Smooth muscle cell (in vitro differentiated cells): ENCODE results near the gene STARD3NL. TPM values are rescaled to one million over a fixed set of nuclear protein-coding genes. Genes with fewer than 3 reads are reported as not detected.

ENCODE experiments used
- DNase-seq: peaks from one replicate; lab custom pipeline; 2025; ENCODE audit not compliant: unreplicated experiment; lab: John Stamatoyannopoulos, UW
- H2AFZ ChIP-seq: fragments of 200-600 bp; sonication (generic); 2 replicates; pipeline ENCODE4 v1.6.0; 2016; ENCODE audit warnings: antibody characterized with exemption, low read depth, mild to moderate bottlenecking
- H3F3A ChIP-seq: fragments of 200-600 bp; sonication (generic); 2 replicates; pipeline ENCODE4 v1.6.0; 2017; ENCODE audit warnings: antibody characterized with exemption, low read depth
- H3K27ac ChIP-seq: fragments of 200-600 bp; sonication (generic); 2 replicates; pipeline ENCODE4 v1.5.1; 2016; ENCODE audit warnings: low read depth, mild to moderate bottlenecking
- H3K27me3 ChIP-seq: fragments of 200-600 bp; sonication (generic); 2 replicates; pipeline ENCODE4 v1.6.1; 2016; ENCODE audit warnings: low read depth, mild to moderate bottlenecking
- H3K36me3 ChIP-seq: fragments of 200-600 bp; sonication (generic); 2 replicates; pipeline ENCODE4 v1.5.1; 2016; ENCODE audit warnings: low read depth
- H3K4me1 ChIP-seq: fragments of 200-600 bp; sonication (generic); 2 replicates; pipeline ENCODE4 v1.5.1; 2016; ENCODE audit warnings: low read depth
- H3K4me2 ChIP-seq: fragments of 200-600 bp; sonication (generic); 2 replicates; pipeline ENCODE4 v1.6.0; 2016; ENCODE audit warnings: mild to moderate bottlenecking
- H3K4me3 ChIP-seq: fragments of 200-600 bp; sonication (generic); 2 replicates; pipeline ENCODE4 v1.5.1; 2016; ENCODE audit warnings: mild to moderate bottlenecking
- H3K79me2 ChIP-seq: fragments of 200-600 bp; sonication (generic); 2 replicates; pipeline ENCODE4 v1.6.0; 2016; ENCODE audit warnings: low read depth, mild to moderate bottlenecking
- H3K9ac ChIP-seq: fragments of 200-600 bp; sonication (generic); 2 replicates; pipeline ENCODE4 v1.6.0; 2016; ENCODE audit warnings: low read depth
- H3K9me3 ChIP-seq: fragments of 200-600 bp; sonication (generic); replicated peaks from 2 replicates; pipeline ENCODE4 v1.5.1; 2016; ENCODE audit warnings: low read depth
- H4K20me1 ChIP-seq: fragments of 200-600 bp; sonication (generic); 2 replicates; pipeline ENCODE4 v1.6.0; 2016; ENCODE audit warnings: low read depth
- CTCF ChIP-seq: fragments of 200-600 bp; sonication (generic); IDR thresholded peaks from 2 replicates; pipeline ENCODE4 v1.5.1; 2017; ENCODE audit warnings: borderline replicate concordance, mild to moderate bottlenecking, antibody characterized with exemption; ENCODE audit not compliant: insufficient read depth, poor library complexity, severe bottlenecking
- WGBS: methylation state at CpG from one replicate; pipeline ENCODE4 v1.1.7; 2016; ENCODE audit warnings: low lambda C conversion rate; 5-methylcytosine and 5-hydroxymethylcytosine counted together
- polyA plus RNA-seq: library from polyadenylated mRNA; unstranded; fragments of >200 nt; fragmentation: Nextera tagmentation; extraction: Ambion mirVana; gene quantifications from 2 replicates; pipeline ENCODE4 v1.2.1, GENCODE V29; 2016
- total RNA-seq: library from RNA; depleted of rRNA; stranded (reverse); fragments of >200 nt; gene quantifications from 2 replicates; pipeline ENCODE4 v1.2.3, GENCODE V29; 2014

Gene STARD3NL
- total and polyA plus RNA-seq, 2 experiments from 2014 or later: 62.5 to 81.6 TPM

GRCh38 chr7:38163671-38164070 is 14.4 kb upstream of the STARD3NL start:
- H3K36me3 ChIP-seq: no peaks in the 10 kb centered on the region
- H3K4me2 ChIP-seq: no peak overlapping the region
- no peaks in the 10 kb centered on the region for H3K9me3 ChIP-seq
- no peaks in the 10 kb centered on the region for H3K4me1 ChIP-seq
- no peak overlapping the region for H2AFZ ChIP-seq
- no peak for TF ChIP-seq CTCF
- H3K9ac ChIP-seq: no peak overlapping the region
- no peaks in the 10 kb centered on the region for H3K79me2 ChIP-seq
- no peak overlapping the region for H3K27ac ChIP-seq
- H4K20me1 ChIP-seq: no peaks in the 10 kb centered on the region
- no peak overlapping the region for H3K4me3 ChIP-seq
- WGBS: 88% methylated on average over 4 of the region's 4 CpGs
- DNase-seq: no peak
- H3F3A ChIP-seq: no peaks in the 10 kb centered on the region
- no peaks in the 10 kb centered on the region for H3K27me3 ChIP-seq

GRCh38 chr7:38168890-38169570 is 9.0 kb upstream of the STARD3NL start:
- Histone ChIP-seq H3K9me3 (no peaks in the 10 kb centered on the region), H4K20me1 (no peaks in the 10 kb centered on the region), H3F3A (no peaks in the 10 kb centered on the region), H3K79me2 (no peaks in the 10 kb centered on the region), H3K9ac (no peak overlapping the region), H2AFZ (no peak overlapping the region), H3K36me3 (no peaks in the 10 kb centered on the region), H3K27me3 (no peaks in the 10 kb centered on the region), H3K27ac (no peak overlapping the region), H3K4me3 (no peak overlapping the region), H3K4me2 (no peak overlapping the region), H3K4me1 (no peaks in the 10 kb centered on the region)
- DNase-seq: no peak
- WGBS: 91% methylated on average over 1 of the region's 1 CpG
- TF ChIP-seq CTCF: no peak

- Histone ChIP-seq H3K9ac (no peak overlapping the region), H3K4me3 (no peak overlapping the region), H3K9me3 (no peaks in the 10 kb centered on the region), H3K79me2 (no peaks in the 10 kb centered on the region), H3K36me3 (no peaks in the 10 kb centered on the region), H3K4me1 (no peaks in the 10 kb centered on the region), H3F3A (no peaks in the 10 kb centered on the region), H4K20me1 (no peaks in the 10 kb centered on the region), H3K27ac (no peak overlapping the region), H3K4me2 (no peak overlapping the region), H3K27me3 (no peaks in the 10 kb centered on the region), H2AFZ (no peak overlapping the region)
- no peak for TF ChIP-seq CTCF
- 35% methylated on average over 2 of the region's 2 CpGs for WGBS
- DNase-seq: no peak
Observed at GRCh38 chr7:38169847-38170246, 8.2 kb upstream of the STARD3NL start.
